Hepatocyte (in vitro differentiated cells): ENCODE measurements around the gene PDE11A.

Source experiments
- EZH2 ChIP-seq: fragments of 200-600 bp; sonication (generic); IDR thresholded peaks from 2 replicates; pipeline ENCODE4 v1.6.1; 2016; ENCODE audit warnings: antibody characterized with exemption, mild to moderate bottlenecking, borderline replicate concordance
- EZH2phosphoT487 ChIP-seq: fragments of 200-600 bp; sonication (generic); IDR thresholded peaks from one replicate; pipeline ENCODE4 v1.6.1; 2018; ENCODE audit warnings: antibody characterized with exemption, mild to moderate bottlenecking, low read depth, moderate library complexity; ENCODE audit not compliant: unreplicated experiment, severe bottlenecking
- TF ChIP-seq, protein P1 (sequence below): fragments of 200-600 bp; sonication (generic); IDR thresholded peaks from 2 replicates; pipeline ENCODE4 v1.5.1; 2016; ENCODE audit warnings: antibody characterized with exemption, mild to moderate bottlenecking; ENCODE audit not compliant: poor library complexity

DNA sequence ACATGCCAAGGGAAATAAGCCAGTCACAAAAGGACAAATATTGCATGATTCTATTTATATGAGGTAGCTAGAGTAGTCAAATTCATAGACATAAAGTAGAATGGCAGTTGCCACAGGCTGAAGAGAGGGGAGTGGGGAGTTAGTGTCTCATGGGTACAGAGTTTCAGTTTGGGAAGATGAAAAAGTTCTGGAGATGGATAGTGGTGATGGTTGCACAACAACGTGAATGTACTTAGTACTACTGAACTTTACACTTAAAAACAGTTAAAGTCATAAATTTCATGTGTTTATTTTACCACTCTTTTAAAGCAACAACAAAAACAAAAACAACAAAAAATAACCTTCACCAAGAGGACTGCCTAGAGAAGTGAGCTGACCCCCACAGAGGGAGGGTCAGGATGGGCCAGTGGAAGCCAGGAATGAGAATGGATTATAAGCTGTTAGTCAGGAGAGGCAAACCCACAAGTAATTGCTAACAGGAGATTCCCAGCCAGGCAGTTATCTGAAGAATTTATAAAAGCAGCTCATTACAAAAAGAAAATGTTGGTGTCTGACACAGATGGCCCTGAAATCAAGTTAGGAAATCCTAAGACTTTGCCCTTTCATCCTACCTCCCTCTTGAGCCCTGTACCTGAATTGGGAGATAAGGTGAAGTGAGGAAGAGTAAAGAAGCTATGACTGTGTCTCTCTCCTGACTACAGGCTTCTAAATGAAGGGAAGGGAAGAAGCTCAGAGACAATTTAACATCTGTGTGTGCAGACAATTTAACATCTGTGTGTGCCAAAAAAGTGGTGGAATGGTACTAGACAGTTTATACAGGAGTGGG is 263.4 kb downstream of the PDE11A start:
- TF ChIP-seq, protein P1, sequence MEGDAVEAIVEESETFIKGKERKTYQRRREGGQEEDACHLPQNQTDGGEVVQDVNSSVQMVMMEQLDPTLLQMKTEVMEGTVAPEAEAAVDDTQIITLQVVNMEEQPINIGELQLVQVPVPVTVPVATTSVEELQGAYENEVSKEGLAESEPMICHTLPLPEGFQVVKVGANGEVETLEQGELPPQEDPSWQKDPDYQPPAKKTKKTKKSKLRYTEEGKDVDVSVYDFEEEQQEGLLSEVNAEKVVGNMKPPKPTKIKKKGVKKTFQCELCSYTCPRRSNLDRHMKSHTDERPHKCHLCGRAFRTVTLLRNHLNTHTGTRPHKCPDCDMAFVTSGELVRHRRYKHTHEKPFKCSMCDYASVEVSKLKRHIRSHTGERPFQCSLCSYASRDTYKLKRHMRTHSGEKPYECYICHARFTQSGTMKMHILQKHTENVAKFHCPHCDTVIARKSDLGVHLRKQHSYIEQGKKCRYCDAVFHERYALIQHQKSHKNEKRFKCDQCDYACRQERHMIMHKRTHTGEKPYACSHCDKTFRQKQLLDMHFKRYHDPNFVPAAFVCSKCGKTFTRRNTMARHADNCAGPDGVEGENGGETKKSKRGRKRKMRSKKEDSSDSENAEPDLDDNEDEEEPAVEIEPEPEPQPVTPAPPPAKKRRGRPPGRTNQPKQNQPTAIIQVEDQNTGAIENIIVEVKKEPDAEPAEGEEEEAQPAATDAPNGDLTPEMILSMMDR = no peak
- TF ChIP-seq EZH2phosphoT487 = no peak
- TF ChIP-seq EZH2 = no peak
